ENCODE measurements around the gene ECI1. TPM values are rescaled to one million over a fixed set of nuclear protein-coding genes. Genes with fewer than 3 reads are reported as not detected.

ECI1 gene
- total and polyA plus RNA-seq, 2 of the 4 experiments (the other 2 are of a cell fraction): 20.3 to 30.1 TPM

- H3K4me3 ChIP-seq (ENCODE audit: insufficient read depth, low read depth, low read length): no peak overlapping the region
- no peak overlapping the region for H2AK9ac ChIP-seq (replicated peaks; ENCODE audit: low read depth, low read length, poor library complexity)
- H3K4me1 ChIP-seq (ENCODE audit: control insufficient read depth, insufficient read depth, low read length): no peaks in the 10 kb centered on the region
- H2BK15ac ChIP-seq (ENCODE audit: low read depth, low read length): no peak overlapping the region
- peaks cover 34% of the 10 kb centered on the region for H3K27me3 ChIP-seq (ENCODE audit: control insufficient read depth, insufficient read depth, low read length)
- BruUV-seq (replicated peaks): no TSS peak
- H4K91ac ChIP-seq (ENCODE audit: insufficient read depth, low read depth, low read length): no peak overlapping the region
- H2BK120ac ChIP-seq (ENCODE audit: low read depth, low read length): no peak overlapping the region
- no peak overlapping the region for H4K8ac ChIP-seq (ENCODE audit: low read depth in 2 of 2, low read length in 2 of 2)
- H3K36me3 ChIP-seq (ENCODE audit: control insufficient read depth, insufficient read depth, low read length): no peaks in the 10 kb centered on the region
- H3K9me3 ChIP-seq (ENCODE audit: control insufficient read depth, insufficient read depth, low read length): no peaks in the 10 kb centered on the region
- no peaks in the 10 kb centered on the region for H3K9me1 ChIP-seq (ENCODE audit: insufficient read depth, low read length)
- ChIA-PET CTCF (no interaction called here), POLR2A (ENCODE audit: unreplicated experiment) (no interaction called here)
- ATAC-seq (ENCODE audit: low read depth) (no peak), DNase-seq (no peak)
- H4K5ac ChIP-seq (ENCODE audit: low read depth, low read length): no peak overlapping the region
- H3K23ac ChIP-seq (ENCODE audit: low read depth, low read length): no peak overlapping the region
- no peak overlapping the region for H2BK20ac ChIP-seq (ENCODE audit: low read depth, low read length)
- dilution Hi-C loops (cut with HindIII; ENCODE audit: low sequenced_read_pairs, unreplicated experiment): no loop called here
- TF ChIP-seq FOS (IDR thresholded peaks at IDR 0.05; ENCODE audit: low read depth, low read length) (no peak), MAZ (IDR thresholded peaks at IDR 0.05; ENCODE audit: borderline replicate concordance, low read depth, low read length) (no peak), RFX5 (IDR thresholded peaks at IDR 0.05; ENCODE audit: low read depth, low read length) (no peak), ELK1 (IDR thresholded peaks at IDR 0.05; ENCODE audit: borderline replicate concordance, low read depth, low read length) (no peak)
- WGBS, 2 experiments (ENCODE audit: extremely low coverage in 2 of 2, insufficient read length in 1 of 2): 50% methylated on average over 2 of the region's 13 CpGs; no CpG with 5 or more reads in 1 of the 2 experiments
- H3K18ac ChIP-seq (ENCODE audit: low read depth, low read length): no peak overlapping the region
- no peak overlapping the region for H3K14ac ChIP-seq (replicated peaks; ENCODE audit: low read depth, low read length)
- in situ Hi-C loops (cut with MboI; ENCODE audit: low sequenced_read_pairs): no loop called here
- no peaks in the 10 kb centered on the region for H3K79me1 ChIP-seq (ENCODE audit: low read depth in 1 of 2, low read length in 2 of 2)
- no peak overlapping the region for H3K4ac ChIP-seq (ENCODE audit: low read depth, low read length)
- no peak overlapping the region for H2BK5ac ChIP-seq (ENCODE audit: low read depth, low read length, poor library complexity, severe bottlenecking)
- no peak overlapping the region for H3K9ac ChIP-seq (ENCODE audit: low read depth, low read length)
- H3K4me2 ChIP-seq (ENCODE audit: low read depth, low read length): no peak overlapping the region
- H3K27ac ChIP-seq (ENCODE audit: insufficient read depth, low read length): no peak overlapping the region
- H3K56ac ChIP-seq (ENCODE audit: extremely low read depth, insufficient read depth, low read length): no peak overlapping the region
- H2AFZ ChIP-seq (replicated peaks; ENCODE audit: low read length, poor library complexity): no peak overlapping the region
- no peak overlapping the region for H2AK5ac ChIP-seq (ENCODE audit: low read depth, low read length)
- no peaks in the 10 kb centered on the region for H4K20me1 ChIP-seq (ENCODE audit: insufficient read depth, low read length)
- intact Hi-C loops (cut with micrococcal nuclease): no loop called here
These were observed 34.4 kb upstream of the ECI1 start for GRCh38 chr16:2285731-2286191.

Data from IMR-90 (cell line).